NCI-H1417 (cell line): ENCODE measurements around the gene PCGF5.
"Not testable (repeated sequence)": the region's sequence is repeated elsewhere in the genome, so short reads cannot be mapped to it uniquely, and the experiment has no call there.

Experiments used
- DNase-seq, 3 experiments: peaks; one replicate each; lab custom pipeline; 2025; lab: John Stamatoyannopoulos, UW

PCGF5 gene

GRCh38 chr10:91220194-91220953 lies at the start of gene PCGF5:
Gene PCGF5, plus strand, starts transcription at chr10:91220663. Its CDS starts 2,209 bp downstream, at chr10:91222872.
- DNase-seq: peak; percentile 84 to 87 (median 85)

- DNase-seq: no peak
These were observed 49.0 kb upstream of the PCGF5 start for GRCh38 chr10:91171485-91171884.

GRCh38 chr10:91172348-91172747 lies 48.1 kb upstream of the PCGF5 start:
- no peak for DNase-seq

GRCh38 chr10:91185239-91185875 lies 35.1 kb upstream of the PCGF5 start:
- no peak for DNase-seq

- DNase-seq: no peak
These were observed 33.3 kb upstream of the PCGF5 start for GRCh38 chr10:91187156-91187555.

- not testable (repeated sequence) for DNase-seq
These were observed 32.5 kb upstream of the PCGF5 start for GRCh38 chr10:91188010-91188409.

- no peak for DNase-seq
These were observed 31.6 kb upstream of the PCGF5 start for GRCh38 chr10:91188889-91189288.

GRCh38 chr10:91190388-91190870 lies 30.0 kb upstream of the PCGF5 start:
- DNase-seq: no peak

- DNase-seq: no peak
These were observed 29.4 kb upstream of the PCGF5 start for GRCh38 chr10:91190876-91191583.

- DNase-seq: no peak
These were observed 28.9 kb upstream of the PCGF5 start for GRCh38 chr10:91191584-91191919.

- no peak for DNase-seq
These were observed 25.8 kb upstream of the PCGF5 start for GRCh38 chr10:91194497-91195179.

GRCh38 chr10:91196268-91197048 lies 24.0 kb upstream of the PCGF5 start:
- peak; percentile 3 to 45 (median 34) for DNase-seq

- peak; percentile 14 to 32 (median 29) for DNase-seq
These were observed 23.3 kb upstream of the PCGF5 start for GRCh38 chr10:91197127-91197526.

GRCh38 chr10:91198781-91199180 lies 21.7 kb upstream of the PCGF5 start:
- DNase-seq: no peak

- DNase-seq: peak in 2 of 3 experiments; percentile 19 to 65
These were observed 19.9 kb upstream of the PCGF5 start for GRCh38 chr10:91200314-91201212.

GRCh38 chr10:91201213-91201996 lies 19.1 kb upstream of the PCGF5 start:
- peak in 1 of 3 experiments; percentile 15 for DNase-seq

GRCh38 chr10:91206427-91206826 lies 14.0 kb upstream of the PCGF5 start:
- peak in 2 of 3 experiments; percentile 3 to 8 for DNase-seq

- no peak for DNase-seq
These were observed 13.5 kb upstream of the PCGF5 start for GRCh38 chr10:91206837-91207474.

GRCh38 chr10:91208642-91209041 lies 11.8 kb upstream of the PCGF5 start:
- peak in 1 of 3 experiments; percentile 10 for DNase-seq
